ENCODE results near the gene WDR64.
"Not testable (repeated sequence)": the region's sequence is repeated elsewhere in the genome, so short reads cannot be mapped to it uniquely, and the experiment has no call there.

The WDR64 gene

GRCh38 chr1:241703739-241704138, 51.7 kb downstream of the WDR64 start:
- DNase-seq: not testable (repeated sequence)

DNA sequence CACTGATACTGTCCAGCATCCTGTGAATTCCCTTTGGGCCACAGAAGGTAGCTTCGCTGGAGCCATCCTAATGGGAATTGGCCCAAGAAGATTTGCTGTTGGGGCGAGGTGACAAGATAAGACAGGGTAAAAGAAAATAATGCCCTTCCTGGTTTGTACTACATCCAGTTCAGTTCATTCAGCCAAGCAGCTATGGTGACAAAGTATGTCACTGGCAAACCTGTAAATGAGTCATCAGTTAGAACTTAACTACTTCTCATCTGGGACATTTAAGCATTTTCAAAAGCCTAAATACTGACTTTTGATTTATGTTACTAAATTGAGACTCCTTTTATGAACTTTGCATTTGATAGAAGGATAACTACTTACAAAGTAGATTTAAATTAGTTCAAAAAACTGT, 54.2 kb downstream of the WDR64 start:
- DNase-seq: no peak

DNA sequence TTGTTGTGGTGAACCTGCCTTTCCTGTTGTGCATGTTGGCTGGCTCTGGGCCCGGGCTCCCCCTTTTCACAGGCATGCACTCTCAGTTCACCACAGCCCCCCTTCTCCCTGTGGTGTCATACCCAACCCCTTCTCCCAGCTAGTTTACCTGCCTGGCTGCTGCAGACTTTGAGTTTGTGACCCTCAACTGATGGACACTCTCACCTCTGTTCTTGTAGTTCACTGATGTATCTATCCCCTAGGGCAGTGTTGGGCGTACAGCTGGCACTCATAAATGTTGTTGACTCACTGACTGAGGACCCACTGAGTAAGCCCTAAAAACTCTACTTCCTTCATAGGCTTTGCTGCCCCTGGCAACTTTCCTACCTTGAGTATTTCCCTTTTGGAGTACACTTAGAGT, 54.9 kb downstream of the WDR64 start:
- DNase-seq: no peak

GRCh38 chr1:241707442-241707841, 55.4 kb downstream of the WDR64 start:
- DNase-seq: no peak

DNA sequence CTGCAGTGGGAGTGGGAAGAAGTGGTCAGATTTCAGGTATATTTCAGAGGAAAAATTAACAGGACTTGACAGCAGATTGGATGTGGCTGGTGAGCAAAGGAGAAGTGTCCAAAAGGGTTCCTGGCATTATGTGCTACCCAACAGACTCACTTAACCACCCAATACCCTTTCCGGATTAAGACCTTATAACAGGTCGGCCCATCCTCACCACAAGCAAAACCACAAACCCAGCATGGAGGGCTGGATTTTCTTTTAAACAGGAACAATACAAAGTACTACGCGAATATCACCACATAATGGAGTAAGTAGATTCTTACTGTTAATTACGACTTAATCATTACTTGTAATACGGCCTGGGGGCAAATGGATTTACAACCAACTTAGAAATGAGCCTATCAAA, 59.2 kb downstream of the WDR64 start:
- no peak for DNase-seq

- DNase-seq: no peak
Measured at GRCh38 chr1:241713316-241713715, 61.2 kb downstream of the WDR64 start.

GRCh38 chr1:241714321-241715218, 62.5 kb downstream of the WDR64 start:
- no peak for DNase-seq

DNA sequence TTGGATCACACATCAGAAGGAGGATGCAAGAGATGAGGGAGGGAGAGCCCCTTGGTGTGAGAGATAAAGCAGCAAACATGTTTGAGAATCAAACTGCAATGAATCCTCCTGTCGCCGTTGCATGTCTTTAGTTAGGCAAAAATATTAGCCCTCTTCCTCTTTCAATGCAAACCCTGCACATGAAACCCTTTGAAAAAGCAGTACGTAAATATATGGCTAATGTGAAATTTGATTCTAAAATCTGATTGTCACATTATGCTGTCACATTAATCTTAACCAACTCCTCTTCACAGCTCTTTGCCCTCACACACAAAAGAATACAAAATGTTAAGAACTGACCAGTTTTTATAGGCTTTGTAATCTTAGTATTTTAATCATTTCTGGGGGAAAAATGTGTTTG, 63.4 kb downstream of the WDR64 start:
- DNase-seq: no peak

GRCh38 chr1:241715956-241716355, 63.9 kb downstream of the WDR64 start:
- DNase-seq: no peak

DNA sequence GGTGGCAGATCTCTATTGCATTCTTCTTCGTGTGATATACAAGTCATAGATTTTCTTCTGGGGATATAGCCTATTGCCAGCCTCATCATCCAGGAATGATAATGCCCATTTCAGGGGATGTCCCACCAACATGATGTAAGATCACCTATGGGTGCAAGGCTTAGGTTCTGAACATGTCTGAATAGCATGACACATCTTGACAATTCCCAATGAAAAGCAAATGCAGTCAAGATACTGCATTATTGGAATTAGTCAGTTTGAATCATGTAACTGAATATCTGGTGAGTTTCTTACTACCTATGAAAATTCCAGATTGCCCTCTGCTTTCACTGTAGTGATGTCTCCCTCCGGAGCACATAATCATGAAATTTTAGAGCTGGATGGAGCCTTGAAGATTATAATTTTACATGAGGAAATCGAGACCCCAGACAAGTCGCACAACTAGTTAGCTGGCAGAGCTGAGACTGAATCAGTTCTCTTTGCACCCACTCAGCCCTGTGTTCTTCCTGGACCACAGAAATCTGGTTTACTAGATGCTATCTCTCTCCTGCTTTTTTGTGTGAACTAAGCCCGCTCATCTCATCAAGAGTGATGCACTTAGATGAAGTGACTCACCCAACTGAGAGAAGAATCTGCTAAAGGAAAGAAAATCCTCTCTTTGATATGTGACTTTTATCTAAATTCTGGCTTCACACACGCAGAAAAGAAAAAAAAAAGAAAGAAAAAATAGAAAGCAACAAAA, 65.0 kb downstream of the WDR64 start:
- DNase-seq: no peak

DNA sequence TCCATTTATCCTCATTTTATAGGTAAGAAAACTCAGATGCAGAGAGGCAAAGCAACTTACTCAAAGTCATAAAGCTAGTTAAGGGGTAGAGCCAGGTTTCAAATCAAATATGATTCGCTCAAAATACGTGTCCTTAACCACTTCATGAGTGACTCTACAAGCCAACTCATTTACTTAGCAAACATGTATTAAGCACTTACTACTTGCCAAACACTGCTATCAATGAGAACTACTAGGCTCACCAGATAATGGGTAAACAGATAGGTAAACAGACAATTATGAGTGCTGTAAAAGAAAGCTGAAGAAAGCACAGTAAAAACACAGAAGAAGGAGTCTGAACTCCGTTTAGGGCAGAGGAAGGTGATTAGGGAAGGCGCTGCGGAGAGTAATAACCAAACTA, 65.9 kb downstream of the WDR64 start:
- no peak for DNase-seq

DNA sequence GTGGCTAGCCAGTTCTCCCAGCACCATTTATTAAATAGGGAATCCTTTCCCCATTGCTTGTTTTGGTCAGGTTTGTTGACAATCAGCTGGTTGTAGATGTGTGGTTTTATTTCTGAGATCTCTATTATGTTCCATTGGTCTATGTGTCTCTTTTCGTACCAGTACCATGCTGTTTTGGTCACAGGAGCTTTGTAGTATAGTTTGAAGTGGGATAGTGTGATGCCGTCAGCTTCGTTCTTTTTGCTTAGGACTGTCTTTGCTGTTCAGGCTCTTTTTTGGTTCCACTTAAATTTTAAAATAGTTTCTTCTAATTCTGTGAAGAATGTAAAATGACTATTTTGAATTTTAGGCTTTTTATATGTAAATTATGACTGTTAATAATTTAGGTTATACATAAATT, 68.9 kb downstream of the WDR64 start:
- no peak for DNase-seq

DNA sequence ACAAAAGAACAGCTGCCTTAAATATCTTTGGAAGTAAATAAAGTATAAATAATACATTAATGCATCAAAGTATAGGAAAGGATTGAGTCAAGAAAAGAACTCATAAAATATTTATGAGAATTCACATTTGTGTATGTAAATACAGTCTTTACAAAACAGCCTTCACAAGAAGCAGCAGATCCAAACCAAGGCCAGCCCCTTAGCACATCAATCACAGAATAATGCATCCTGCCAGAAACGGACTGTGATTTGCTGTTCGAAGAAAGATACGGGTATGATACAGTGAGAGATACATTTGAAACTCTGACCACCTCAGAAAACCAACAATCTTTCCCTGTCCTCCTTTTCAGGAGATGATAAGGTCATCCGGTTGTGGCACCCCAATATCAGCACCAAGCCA, 70.9 kb downstream of the WDR64 start:
- no peak for DNase-seq

- no peak for DNase-seq
Measured at GRCh38 chr1:241724741-241725356, 72.8 kb downstream of the WDR64 start.

DNA sequence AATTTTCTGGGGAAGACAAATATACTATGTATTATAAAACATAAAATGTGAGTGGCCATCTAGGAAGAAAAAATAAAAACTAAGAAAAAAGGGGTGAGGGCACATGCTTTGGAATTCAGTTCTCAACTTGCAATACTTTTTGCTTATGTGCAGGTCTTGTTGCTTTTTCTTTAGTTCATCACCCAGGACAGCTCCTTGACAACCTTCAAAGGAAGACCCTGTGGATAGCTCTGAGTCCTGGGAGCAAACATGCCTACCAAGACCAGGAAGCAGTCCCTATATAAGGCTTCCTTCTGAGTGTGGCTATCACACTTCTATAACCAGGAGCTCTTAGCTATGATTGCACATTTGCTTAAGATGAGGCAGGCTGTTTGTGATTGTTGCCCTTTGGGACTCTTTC, 78.0 kb downstream of the WDR64 start:
- DNase-seq: no peak

DNA sequence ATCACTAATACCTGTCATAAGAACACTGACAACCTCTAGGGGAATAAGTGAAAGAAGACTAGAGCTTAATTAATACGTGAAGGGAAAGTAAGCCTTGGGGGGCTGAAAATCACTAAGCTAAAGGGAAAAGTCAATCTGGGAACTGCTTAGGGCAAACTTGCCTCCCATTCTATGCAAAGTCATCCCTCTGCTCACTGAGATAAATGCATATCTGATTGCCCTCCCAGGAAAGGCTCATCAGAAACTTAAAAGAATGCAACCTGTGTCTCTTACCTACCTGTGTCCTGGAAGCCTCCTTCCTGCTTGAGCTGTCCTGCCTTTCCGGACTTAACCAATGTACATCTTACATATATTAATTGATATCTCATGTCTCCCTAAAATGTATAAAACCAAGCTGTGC, 81.8 kb downstream of the WDR64 start:
- no peak for DNase-seq

DNA sequence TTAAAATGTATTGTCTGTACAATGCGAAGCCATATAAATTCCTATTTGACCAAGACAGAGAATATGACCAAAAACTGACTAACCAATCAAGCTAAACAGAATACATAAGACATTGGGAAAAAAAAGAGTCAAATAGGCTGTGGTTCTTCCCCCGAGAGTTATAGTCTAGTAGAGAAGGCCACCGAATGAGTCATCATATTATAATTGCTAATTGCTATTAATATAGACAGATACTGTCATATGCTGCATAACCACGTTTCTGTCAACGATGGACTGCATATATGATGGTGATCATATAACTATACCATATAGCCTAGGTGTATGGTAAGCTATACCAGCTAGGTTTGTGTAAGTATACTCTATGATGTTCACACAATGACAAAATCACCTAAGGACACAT, 82.5 kb downstream of the WDR64 start:
- DNase-seq: no peak

DNA sequence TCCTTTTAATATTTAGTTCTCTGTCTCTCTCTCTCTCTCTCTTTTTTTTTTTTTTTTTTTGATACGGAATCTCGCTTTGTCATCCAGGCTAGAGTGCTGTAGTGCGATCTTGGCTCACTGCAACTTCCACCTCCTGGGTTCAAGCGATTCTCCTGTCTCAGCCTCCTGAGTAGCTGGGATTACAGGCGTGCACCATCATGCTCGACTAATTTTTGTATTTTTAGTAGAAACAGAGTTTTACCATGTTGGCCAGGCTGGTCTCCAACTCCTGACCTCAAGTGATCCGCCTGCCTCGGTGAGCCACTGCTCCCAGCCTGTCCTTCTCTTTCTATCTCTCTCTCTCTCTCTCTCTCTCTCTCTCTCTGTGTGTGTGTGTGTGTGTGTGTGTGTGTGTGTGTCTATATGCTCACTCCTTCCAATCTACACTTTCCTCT, 83.4 kb downstream of the WDR64 start:
- not testable (repeated sequence) for DNase-seq

DNA sequence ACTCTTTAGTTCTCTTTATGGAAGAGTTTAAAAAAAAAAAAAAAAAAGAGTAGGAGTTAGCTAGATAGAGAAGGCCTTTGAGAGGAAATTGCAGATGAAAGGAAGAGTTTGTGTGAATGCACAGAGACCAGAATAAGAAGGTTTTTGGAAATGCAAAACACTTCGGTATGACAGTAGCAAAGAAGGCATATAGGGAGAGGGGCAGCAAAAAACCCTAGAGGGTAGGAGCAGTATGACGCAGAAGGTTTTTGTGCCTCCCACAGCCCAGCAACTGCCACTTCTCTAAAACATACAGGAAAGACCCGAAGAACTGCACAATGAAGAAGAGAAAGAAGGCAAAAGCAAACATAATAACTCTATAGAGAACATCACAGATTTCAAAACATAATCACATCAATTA, 84.3 kb downstream of the WDR64 start:
- no peak for DNase-seq

DNA sequence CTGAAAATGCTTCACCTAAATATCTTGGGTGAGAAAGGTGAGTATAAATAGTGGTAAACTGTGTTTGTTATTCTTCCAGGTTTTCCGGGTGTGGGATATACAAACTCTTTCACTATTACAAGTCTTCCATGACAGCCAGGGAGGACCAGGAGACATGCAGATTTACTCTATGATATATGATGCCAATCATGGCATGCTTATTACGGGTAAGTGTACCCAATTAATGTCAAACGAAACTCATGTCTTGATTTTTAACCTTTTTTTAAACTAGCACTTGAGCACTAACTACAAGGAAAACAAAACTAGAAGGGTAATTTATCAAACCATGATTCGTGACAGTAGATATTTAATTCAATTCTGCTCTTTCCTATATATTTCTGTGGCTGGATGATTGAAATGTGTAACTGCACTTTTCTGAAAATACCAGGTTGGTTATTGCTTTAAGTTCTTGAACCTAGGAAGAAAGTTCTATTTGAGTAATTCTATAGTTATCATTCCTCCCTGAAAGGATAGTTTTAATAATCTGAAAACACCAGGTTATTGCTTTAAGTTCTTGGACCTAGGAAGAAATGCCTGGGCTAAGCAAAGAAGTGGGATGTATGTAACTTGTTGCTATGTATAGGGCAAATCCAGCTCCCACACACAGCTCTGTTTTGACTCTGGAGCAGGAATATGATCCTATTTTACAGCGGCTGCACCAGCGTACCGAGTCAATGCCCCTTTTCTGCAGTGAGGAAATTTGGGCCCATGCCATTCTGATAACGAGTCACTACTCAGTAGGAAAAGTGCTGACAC, 86.4 kb downstream of the WDR64 start:
- no peak for DNase-seq

- no peak for DNase-seq
Measured at GRCh38 chr1:241742084-241742483, 90.0 kb downstream of the WDR64 start.

- DNase-seq: no peak
Measured at GRCh38 chr1:241744591-241744990, 92.5 kb downstream of the WDR64 start.

- DNase-seq: no peak
Measured at GRCh38 chr1:241747992-241748391, 95.9 kb downstream of the WDR64 start.
